Cardiac muscle cell (in vitro differentiated cells and primary cell): Measurements from ENCODE around the gene RAD9A. TPM values are rescaled to one million over a fixed set of nuclear protein-coding genes. Genes with fewer than 3 reads are reported as not detected.

ENCODE experiments used
- DNase-seq, 2 donors: peaks; one replicate each; pipeline versions ENCODE4 v3.0.0 to v3.0.0-alpha.2; 2010 to 2017; ENCODE audit warnings: low read depth in 1 of 2, low spot score in 1 of 2
- H3K27ac ChIP-seq: fragments of 200-600 bp; sonication (generic); 2 replicates; pipeline ENCODE4 v1.5.1; 2016
- H3K27me3 ChIP-seq: fragments of 200-600 bp; sonication (generic); 2 replicates; pipeline ENCODE4 v1.6.0; 2016; ENCODE audit warnings: control low read depth
- H3K36me3 ChIP-seq: fragments of 200-600 bp; sonication (generic); 2 replicates; pipeline ENCODE4 v1.5.1; 2016; ENCODE audit warnings: control low read depth
- H3K4me1 ChIP-seq: fragments of 200-600 bp; sonication (generic); 2 replicates; pipeline ENCODE4 v1.8.1; 2017; ENCODE audit warnings: low read depth, mild to moderate bottlenecking, mixed run types
- H3K4me3 ChIP-seq: fragments of 200-600 bp; sonication (generic); 2 replicates; pipeline ENCODE4 v1.5.1; 2016; ENCODE audit warnings: mild to moderate bottlenecking
- H3K9me3 ChIP-seq: fragments of 200-600 bp; sonication (generic); 2 replicates; pipeline ENCODE4 v1.5.1; 2017; ENCODE audit warnings: low read depth, mild to moderate bottlenecking, control low read depth
- polyA plus RNA-seq: library from polyadenylated mRNA; unstranded; fragments of >200 nt; fragmentation: Nextera tagmentation; extraction: Ambion mirVana; gene quantifications from 2 replicates; pipeline ENCODE4 v1.2.1, GENCODE V29; 2016
- total RNA-seq: library from RNA; depleted of rRNA; stranded (reverse); fragments of >200 nt; gene quantifications from 2 replicates; pipeline ENCODE4 v1.2.3, GENCODE V29; 2016
- TF ChIP-seq, protein P1 (sequence below): IDR thresholded peaks from 2 replicates; pipeline ENCODE4 v1.5.1; 2012; ENCODE audit warnings: low read depth, mild to moderate bottlenecking, low read length

The RAD9A gene
- total and polyA plus RNA-seq, 2 experiments from 2014 or later: 22.2 to 27.5 TPM

DNA sequence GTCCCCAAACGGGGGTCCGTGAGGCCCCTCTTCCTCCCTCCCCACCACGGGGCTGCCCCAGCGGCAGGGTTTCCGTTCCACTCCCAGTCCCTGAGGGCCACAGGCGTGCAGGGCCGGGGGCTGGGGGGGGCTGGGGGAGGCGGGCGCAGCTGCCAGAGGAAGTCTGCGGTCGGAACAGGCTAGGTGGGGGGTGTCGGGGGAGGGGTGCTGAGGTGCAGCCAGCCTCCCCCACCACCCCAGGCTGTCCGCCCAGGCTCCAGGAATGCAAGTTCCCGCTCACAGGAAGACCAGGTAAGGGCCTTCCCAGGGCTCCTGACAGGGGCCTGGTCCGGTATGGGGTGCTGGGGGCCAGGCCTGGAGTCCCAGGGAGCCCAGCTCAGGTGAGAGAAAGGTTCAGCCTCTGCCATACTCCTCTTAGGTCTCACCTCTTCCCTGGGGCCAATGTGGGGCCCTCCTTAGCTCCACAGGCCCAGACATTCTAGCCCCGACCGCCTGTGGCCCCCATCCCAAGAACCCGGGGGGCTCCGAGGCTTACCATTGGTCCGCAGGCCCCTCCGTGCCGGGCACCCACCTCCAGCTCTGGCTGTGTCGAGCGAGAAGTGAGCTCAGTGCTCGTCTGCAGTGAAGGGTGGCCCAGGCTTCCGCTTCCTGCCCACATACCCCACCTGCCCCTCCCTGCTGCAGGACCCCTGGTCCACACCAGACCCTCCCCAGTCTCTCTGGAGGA, 45.5 kb downstream of the RAD9A start, which contains the start of gene PTPRCAP:
Gene PTPRCAP, minus strand, starts transcription at position 601 of the 727 bp plus-strand sequence. Its CDS starts 63 bp downstream, at position 538.
- Histone ChIP-seq H3K9me3 (no peaks in the 10 kb centered on the region), H3K36me3 (peaks cover 13% of the 10 kb centered on the region), H3K4me3 (no peak within 1 kb of the TSS), H3K4me1 (no peaks in the 10 kb centered on the region), H3K27ac (peak within 1 kb of the TSS; percentile 39), H3K27me3 (no peaks in the 10 kb centered on the region)
- peak in 1 of 2 donors; percentile 23 for DNase-seq
- TF ChIP-seq, protein P1, sequence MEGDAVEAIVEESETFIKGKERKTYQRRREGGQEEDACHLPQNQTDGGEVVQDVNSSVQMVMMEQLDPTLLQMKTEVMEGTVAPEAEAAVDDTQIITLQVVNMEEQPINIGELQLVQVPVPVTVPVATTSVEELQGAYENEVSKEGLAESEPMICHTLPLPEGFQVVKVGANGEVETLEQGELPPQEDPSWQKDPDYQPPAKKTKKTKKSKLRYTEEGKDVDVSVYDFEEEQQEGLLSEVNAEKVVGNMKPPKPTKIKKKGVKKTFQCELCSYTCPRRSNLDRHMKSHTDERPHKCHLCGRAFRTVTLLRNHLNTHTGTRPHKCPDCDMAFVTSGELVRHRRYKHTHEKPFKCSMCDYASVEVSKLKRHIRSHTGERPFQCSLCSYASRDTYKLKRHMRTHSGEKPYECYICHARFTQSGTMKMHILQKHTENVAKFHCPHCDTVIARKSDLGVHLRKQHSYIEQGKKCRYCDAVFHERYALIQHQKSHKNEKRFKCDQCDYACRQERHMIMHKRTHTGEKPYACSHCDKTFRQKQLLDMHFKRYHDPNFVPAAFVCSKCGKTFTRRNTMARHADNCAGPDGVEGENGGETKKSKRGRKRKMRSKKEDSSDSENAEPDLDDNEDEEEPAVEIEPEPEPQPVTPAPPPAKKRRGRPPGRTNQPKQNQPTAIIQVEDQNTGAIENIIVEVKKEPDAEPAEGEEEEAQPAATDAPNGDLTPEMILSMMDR: no peak

DNA sequence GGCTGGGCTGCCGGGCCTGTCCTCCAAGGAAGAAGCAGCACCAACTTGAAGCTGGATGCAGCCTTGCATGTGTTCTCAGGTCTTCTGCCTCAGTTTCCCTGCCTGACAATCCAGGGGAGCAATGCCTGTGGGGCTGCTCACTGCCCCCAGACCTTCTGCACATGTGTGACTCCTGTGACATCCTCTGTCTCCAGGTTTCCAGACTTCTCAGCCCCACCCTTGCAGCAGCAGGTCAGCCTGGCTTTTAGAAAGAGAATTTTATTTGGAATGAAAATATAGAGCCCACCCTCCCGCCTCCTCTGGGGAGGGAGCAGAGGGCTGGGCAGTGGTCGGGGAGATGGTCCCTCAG, 46.0 kb downstream of the RAD9A start:
- DNase-seq: no peak
- no peak overlapping the region for H3K27ac ChIP-seq
- no peak overlapping the region for H3K4me3 ChIP-seq
- H3K27me3 ChIP-seq: no peaks in the 10 kb centered on the region
- peaks cover 13% of the 10 kb centered on the region for H3K36me3 ChIP-seq
- TF ChIP-seq, protein P1: no peak
- H3K9me3 ChIP-seq: no peaks in the 10 kb centered on the region
- no peaks in the 10 kb centered on the region for H3K4me1 ChIP-seq

DNA sequence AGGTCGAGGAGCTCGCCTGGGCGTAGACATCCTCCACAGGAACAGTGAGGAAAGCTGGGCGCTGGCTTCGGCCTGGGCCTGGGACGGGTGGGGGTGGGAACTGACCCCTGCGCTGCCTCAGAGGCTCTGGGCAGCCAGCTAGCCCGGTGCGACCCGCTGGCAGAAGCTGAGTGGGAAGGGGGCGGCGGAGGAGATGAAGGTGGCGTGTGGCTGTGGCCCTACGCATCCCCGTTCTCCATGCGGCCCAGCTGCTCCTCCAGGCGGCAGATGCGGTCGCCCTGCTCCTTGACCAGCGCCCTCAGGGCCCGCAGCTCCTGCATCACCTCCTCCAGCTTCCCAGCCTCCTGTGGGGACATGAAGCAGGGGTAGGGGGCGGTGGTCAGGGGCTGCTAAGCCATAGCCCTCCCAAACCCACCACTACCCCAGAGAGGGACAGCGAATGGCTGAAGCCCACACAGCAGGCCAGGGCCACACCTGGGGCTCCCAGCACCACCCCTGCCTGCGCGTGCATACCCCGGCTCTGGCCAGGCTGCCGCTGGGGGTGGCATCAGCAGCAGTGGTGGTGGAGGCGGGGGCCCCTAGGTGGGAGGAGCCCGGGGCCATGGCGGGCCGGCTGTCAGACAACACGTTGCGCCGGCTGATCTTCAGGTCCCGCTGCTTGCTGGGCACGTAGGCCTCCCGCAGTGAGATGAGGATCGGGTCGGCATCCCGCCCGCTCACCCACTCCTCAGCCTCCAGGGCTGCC, 46.5 kb downstream of the RAD9A start:
- Histone ChIP-seq H3K27me3 (no peaks in the 10 kb centered on the region), H3K4me1 (no peaks in the 10 kb centered on the region), H3K9me3 (no peaks in the 10 kb centered on the region), H3K36me3 (peaks cover 12% of the 10 kb centered on the region), H3K27ac (peak overlapping the region; percentile 34), H3K4me3 (no peak overlapping the region)
- TF ChIP-seq, protein P1: no peak
- DNase-seq: no peak

DNA sequence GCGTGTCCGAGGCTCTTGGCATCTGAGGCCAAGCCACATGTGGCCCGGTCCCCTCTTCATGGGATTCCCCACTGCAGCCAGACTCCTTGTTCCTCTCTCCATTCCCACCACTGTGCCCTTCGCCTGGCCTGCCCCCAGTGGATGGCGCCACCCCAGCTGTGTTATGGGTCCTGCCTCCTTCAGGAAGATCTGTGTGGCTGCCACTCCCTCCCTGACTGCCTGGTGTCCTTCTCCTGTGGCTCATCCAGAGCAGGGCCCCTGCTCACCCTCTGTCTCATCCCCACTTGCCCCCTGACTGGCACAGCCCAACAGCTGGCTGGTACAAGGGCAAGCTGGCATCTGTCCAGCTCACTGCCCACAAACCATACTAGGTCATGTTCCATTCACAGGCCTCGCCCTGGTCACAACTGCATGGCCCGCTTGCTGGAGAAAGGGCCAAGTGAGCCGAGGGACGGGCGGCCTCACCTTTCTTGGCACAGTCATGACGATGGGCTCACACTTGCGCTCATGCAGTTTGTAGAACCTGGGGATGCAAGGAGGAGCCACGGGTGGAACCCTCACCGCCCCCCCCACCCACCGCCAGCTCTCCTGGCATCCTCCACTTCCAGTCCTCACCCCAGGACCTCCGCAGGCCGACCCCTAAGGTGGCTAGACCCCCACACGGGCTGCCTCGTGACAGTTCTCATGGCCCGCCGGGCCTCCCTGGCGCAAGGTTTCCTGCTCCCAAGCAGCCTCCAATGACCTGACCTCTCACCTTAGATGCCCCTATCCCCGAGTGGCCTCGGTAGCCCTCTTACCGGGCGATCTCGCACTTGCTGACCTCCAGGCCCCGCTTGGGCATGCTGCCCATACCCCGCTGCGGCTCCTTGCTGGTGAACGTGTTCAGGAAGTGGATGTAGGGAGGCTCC, 47.8 kb downstream of the RAD9A start:
- TF ChIP-seq, protein P1: no peak
- peak overlapping the region; percentile 34 for H3K27ac ChIP-seq
- no peaks in the 10 kb centered on the region for H3K9me3 ChIP-seq
- no peak overlapping the region for H3K4me3 ChIP-seq
- H3K4me1 ChIP-seq: no peaks in the 10 kb centered on the region
- H3K36me3 ChIP-seq: peaks cover 3% of the 10 kb centered on the region
- H3K27me3 ChIP-seq: no peaks in the 10 kb centered on the region
- peak in 1 of 2 donors; percentile 17 for DNase-seq
